GM12891 (cell line): Measurements from ENCODE around the gene ZNF580.

Experiments
- DNase-seq: peaks from one replicate; pipeline ENCODE4 v3.0.0; 2011; ENCODE audit warnings: low spot score; ENCODE audit not compliant: insufficient read length
- FAIRE-seq: peaks from 2 replicates; lab custom pipeline; 2011; peaks lifted over from hg19 to GRCh38; lab: Jason Lieb, UNC
- PAX5 ChIP-seq: IDR thresholded peaks from 2 replicates; pipeline ENCODE4 v1.6.1; 2011; ENCODE audit warnings: low read length, moderate library complexity, mild to moderate bottlenecking; ENCODE audit not compliant: insufficient read depth, severe bottlenecking
- POLR2A ChIP-seq: IDR thresholded peaks from 2 replicates; pipeline ENCODE4 v1.6.1; 2011; ENCODE audit warnings: low read depth, low read length, control low read depth
- POLR2AphosphoS5 ChIP-seq: IDR thresholded peaks from 2 replicates; pipeline ENCODE4 v1.6.1; 2011; ENCODE audit warnings: low read depth, low read length, control low read depth
- POU2F2 ChIP-seq: IDR thresholded peaks from 2 replicates; pipeline ENCODE4 v1.6.1; 2011; ENCODE audit warnings: low read depth, mild to moderate bottlenecking, control low read depth, low read length, moderate library complexity
- SPI1 ChIP-seq: IDR thresholded peaks from 2 replicates; pipeline ENCODE4 v1.6.1; 2011; ENCODE audit warnings: low read depth, low read length, control low read depth
- TAF1 ChIP-seq: IDR thresholded peaks from 2 replicates; pipeline ENCODE4 v1.6.1; 2011; ENCODE audit warnings: low read depth, low read length, control low read depth

Gene ZNF580

DNA sequence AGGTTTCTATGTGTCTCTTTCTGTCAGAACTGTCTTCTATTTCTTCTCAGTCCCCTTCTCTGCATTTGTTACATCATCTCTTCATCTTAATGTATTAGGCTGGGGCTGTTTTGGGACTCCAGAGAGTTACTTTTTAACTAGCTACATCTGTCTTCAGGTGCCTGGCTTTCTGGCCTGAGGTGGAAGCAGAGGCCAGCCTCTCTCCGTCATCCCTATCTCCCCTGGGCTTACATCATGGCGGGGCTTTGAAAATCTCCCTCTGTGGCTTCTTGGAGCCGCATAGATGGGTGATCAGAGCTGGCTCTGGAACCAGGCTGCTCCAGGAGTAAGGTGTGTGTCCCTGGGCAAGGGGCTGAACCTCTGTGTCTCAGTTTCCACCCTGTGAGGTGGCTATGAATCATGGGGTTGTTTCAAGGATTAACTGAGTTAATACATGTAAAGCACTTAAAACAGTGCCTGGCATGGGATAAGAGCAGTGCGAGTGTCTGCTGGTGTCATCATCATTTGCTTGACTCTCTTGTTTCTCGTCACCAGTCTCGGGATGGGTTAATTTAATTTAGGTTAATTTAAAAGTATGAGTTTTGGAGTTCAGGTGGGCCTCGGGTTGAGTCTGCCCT is 36.2 kb downstream of the ZNF580 start:
- TF ChIP-seq POLR2AphosphoS5 = no peak
- TF ChIP-seq TAF1 = no peak
- no peak for TF ChIP-seq PAX5
- no peak for TF ChIP-seq POU2F2
- TF ChIP-seq POLR2A = no peak
- TF ChIP-seq SPI1 = no peak
- no peak for DNase-seq
- FAIRE-seq = no peak

GRCh38 chr19:55677572-55678028 is 36.8 kb downstream of the ZNF580 start:
- no peak for TF ChIP-seq TAF1
- TF ChIP-seq POU2F2 = no peak
- no peak for TF ChIP-seq PAX5
- no peak for TF ChIP-seq POLR2AphosphoS5
- TF ChIP-seq POLR2A = no peak
- TF ChIP-seq SPI1 = no peak
- FAIRE-seq = no peak

GRCh38 chr19:55678121-55678671 is 37.4 kb downstream of the ZNF580 start:
- DNase-seq (peak; percentile 79), FAIRE-seq (peak; percentile 93)
- peak; percentile 77 for TF ChIP-seq POLR2A
- TF ChIP-seq SPI1 = peak; percentile 100
- peak; percentile 54; the same call in 1 of the 2 replicates for TF ChIP-seq TAF1
- peak; percentile 92 for TF ChIP-seq POU2F2
- TF ChIP-seq POLR2AphosphoS5 = no peak
- peak; percentile 82 for TF ChIP-seq PAX5

More at GRCh38 chr19:55677572-55678028, 36.8 kb downstream of the ZNF580 start:
- DNase-seq = no peak

DNA sequence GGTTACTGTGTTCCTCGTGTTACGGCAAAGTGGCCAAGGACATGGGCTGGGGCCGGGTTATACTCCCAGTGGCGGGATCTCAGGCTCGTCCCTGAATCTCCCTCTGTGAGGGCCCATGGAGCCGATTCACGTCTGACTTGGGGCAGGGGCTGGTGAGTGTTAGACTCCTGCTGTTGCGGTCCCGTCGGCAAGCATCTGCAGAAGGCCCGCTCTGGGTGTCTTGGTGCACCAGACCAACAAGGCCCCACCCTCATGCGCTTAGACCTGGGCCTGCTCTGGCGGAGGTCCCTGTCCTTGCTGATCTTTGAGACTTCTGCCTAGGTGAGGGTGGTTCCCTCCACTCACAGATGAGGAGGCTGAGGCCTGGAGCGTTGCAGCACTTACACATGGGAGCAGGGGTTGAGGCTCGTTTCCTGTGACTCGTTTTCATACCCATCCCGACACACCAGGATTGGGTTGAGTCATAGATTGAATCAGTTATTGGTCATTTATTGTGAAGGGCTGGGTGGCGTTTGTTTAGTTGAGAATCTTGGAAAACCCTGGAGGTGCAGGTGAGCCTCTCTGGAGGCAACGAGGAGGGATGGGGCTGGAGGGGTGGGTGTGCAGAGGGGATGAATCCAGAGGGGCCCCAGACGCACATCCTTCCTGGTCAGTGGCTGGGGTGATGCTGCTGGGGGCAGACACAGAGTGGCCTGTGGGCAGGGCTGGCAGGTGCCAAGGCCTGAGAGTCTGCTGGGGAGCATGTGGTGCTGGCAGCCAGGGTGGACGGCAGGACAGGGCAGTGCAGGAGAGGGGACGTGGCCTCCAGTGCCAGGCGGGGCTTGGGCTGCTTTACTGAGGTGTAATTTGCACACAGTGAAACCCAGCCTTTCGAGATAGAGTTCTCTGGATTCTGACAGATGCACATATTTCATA is 38.8 kb downstream of the ZNF580 start:
- DNase-seq = no peak

DNA sequence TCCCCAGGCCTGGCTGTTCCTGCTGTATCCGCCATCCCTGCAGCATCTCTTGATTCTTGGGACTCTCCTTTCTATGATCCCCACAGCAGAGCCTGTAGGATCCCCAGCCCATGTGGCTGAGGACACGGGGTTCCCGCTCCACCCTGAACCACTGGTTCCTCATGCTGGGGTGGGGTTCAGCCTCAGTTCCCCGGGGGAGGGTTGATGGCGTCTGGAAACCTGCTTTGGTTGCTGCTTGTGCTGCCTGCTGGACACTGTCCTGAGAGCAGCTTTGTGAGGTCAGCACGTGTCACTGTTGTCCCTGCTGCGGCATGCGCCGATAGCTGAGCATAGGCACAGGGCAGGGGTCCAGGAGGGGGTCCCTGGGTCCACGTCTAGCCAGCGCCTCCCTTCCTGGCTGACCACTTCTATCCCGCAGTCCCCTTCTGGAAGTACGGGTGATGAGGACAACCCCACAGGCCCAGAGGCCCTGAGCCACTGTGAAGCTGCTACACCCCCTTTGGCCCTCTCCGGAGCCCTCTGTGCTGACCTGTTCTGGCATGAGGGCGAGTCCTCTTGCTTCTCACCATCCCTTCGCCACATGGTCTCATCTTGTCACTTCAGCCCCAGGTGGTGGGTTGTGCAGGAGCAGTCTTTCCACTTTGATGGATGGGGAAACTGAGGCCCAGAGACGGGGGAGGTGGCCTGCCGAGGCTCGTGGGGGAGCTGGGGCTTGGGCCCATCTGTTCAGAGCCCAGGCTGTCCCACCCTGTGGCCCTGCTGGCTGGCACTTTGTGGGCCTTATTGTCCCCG is 39.7 kb downstream of the ZNF580 start:
- DNase-seq = no peak
- FAIRE-seq = no peak
- TF ChIP-seq POLR2AphosphoS5 (no peak; the same call in 1 of the 2 replicates), PAX5 (no peak), POLR2A (no peak), SPI1 (no peak), TAF1 (no peak), POU2F2 (no peak)

More for the DNA sequence above, 38.8 kb downstream of the ZNF580 start:
- no peak for FAIRE-seq
- TF ChIP-seq POLR2A (no peak), POU2F2 (no peak), TAF1 (no peak), SPI1 (no peak), PAX5 (no peak), POLR2AphosphoS5 (no peak)

- DNase-seq = no peak
- FAIRE-seq = peak; percentile 16
- no peak for TF ChIP-seq POLR2A
- no peak for TF ChIP-seq SPI1
- no peak for TF ChIP-seq POLR2AphosphoS5
- no peak for TF ChIP-seq PAX5
- TF ChIP-seq POU2F2 = no peak
- no peak for TF ChIP-seq TAF1
Measured at GRCh38 chr19:55681131-55682092, 40.6 kb downstream of the ZNF580 start.

DNA sequence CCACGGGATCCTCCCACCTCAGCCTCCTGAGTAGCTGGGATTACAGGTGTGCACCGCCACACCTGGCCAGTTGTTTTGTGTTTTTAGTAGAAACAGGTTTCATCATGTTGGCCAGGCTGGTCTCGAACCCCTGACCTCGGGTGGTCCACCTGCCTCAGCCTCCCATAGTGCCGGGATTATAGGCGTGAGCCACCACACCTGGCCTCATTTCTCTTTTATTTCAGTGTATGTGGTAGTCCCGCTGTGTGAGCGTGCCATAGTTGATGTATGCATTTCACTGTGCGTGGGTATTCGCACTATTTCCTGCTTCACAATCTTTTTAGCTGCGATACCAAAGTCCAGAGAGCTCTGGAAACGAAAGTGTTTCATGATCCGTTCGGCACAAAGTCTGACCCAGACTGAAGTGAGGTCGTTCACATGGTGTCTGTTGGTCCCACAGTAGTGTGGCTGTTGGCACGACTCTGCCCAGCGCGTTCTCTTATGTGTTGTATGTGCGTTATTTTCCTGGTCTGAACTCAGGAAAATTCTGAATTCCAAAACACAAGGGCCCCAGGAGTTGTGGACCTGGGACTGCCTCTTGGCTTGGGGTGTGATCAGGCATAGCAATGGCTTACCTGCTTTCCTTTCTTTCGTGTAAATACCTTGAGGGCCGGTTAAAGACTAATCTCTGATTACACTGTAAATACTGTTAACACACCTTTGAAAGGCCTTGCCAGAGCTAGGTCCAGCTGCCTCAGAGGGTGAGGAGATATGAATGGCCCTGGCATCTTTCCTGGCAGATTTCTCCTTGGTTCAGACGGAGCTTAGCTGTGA is 42.9 kb downstream of the ZNF580 start:
- no peak for FAIRE-seq
- TF ChIP-seq POU2F2 = no peak
- TF ChIP-seq POLR2AphosphoS5 = no peak
- TF ChIP-seq SPI1 = no peak
- TF ChIP-seq PAX5 = no peak
- DNase-seq = no peak
